Uterus (tissue), 2 donors: ENCODE measurements around the gene SLC5A4.

Source experiments
- CTCF ChIP-seq, 4 experiments: fragments of 200-600 bp in 2 of 4; fragments of 450-650 bp in 2 of 4; sonication (generic) in 2 of 4; IDR thresholded peaks; one replicate each; pipeline ENCODE4 v1.5.1; 2016 to 2019; ENCODE audit warnings: antibody characterized with exemption in 4 of 4, mild to moderate bottlenecking in 2 of 4, moderate library complexity in 1 of 4
- POLR2A ChIP-seq, 2 donors: fragments of 450-650 bp; IDR thresholded peaks; one replicate each; pipeline ENCODE4 v1.6.1; 2016; ENCODE audit warnings: antibody characterized with exemption in 2 of 2, mild to moderate bottlenecking in 1 of 2, moderate library complexity in 1 of 2

GRCh38 chr22:32183625-32184024, 71.5 kb downstream of the SLC5A4 start:
- TF ChIP-seq POLR2A (IDR thresholded peaks at IDR 0.05) (no peak), CTCF (IDR thresholded peaks at IDR 0.05) (no peak)
